DOHH2 (cell line): ENCODE results near the gene PLA2G1B.
"Not testable (repeated sequence)": the region's sequence is repeated elsewhere in the genome, so short reads cannot be mapped to it uniquely, and the experiment has no call there.

Experiments used
- H3F3A ChIP-seq: fragments of 200-600 bp; sonication (generic), shearing (Covaris generic); 2 replicates; pipeline ENCODE4 v1.6.0; 2016; ENCODE audit warnings: antibody characterized with exemption, mild to moderate bottlenecking; ENCODE audit not compliant: control insufficient read depth, insufficient read depth
- H3K27ac ChIP-seq: fragments of 200-600 bp; sonication (generic); 2 replicates; pipeline ENCODE4 v1.5.1; 2014; ENCODE audit warnings: low read depth, mild to moderate bottlenecking, low read length, moderate library complexity
- H3K27me3 ChIP-seq: fragments of 200-600 bp; sonication (generic); 2 replicates; pipeline ENCODE4 v1.6.1; 2014; ENCODE audit warnings: mild to moderate bottlenecking, low read length, mixed read lengths; ENCODE audit not compliant: control insufficient read depth
- H3K36me3 ChIP-seq: fragments of 200-600 bp; sonication (generic); 2 replicates; pipeline ENCODE4 v1.6.1; 2014; ENCODE audit warnings: mild to moderate bottlenecking, low read length, moderate library complexity, mixed read lengths; ENCODE audit not compliant: control insufficient read depth
- H3K4me1 ChIP-seq: fragments of 200-600 bp; sonication (generic); 2 replicates; pipeline ENCODE4 v1.6.1; 2014; ENCODE audit warnings: mild to moderate bottlenecking, low read length, mixed read lengths; ENCODE audit not compliant: control insufficient read depth
- H3K4me2 ChIP-seq: fragments of 200-600 bp; sonication (generic); 2 replicates; pipeline ENCODE4 v1.6.0; 2014; ENCODE audit warnings: mild to moderate bottlenecking, low read length, moderate library complexity
- H3K4me3 ChIP-seq: fragments of 200-600 bp; sonication (generic); 2 replicates; pipeline ENCODE4 v1.5.1; 2014; ENCODE audit warnings: mild to moderate bottlenecking, low read length, mixed read lengths
- H3K79me2 ChIP-seq: fragments of 200-600 bp; sonication (generic); 2 replicates; pipeline ENCODE4 v1.6.1; 2014; ENCODE audit warnings: mild to moderate bottlenecking, low read length, mixed read lengths; ENCODE audit not compliant: control insufficient read depth
- H3K9me2 ChIP-seq: fragments of 200-600 bp; sonication (generic); replicated peaks from 2 replicates; pipeline ENCODE4 v1.6.1; 2014; ENCODE audit warnings: mild to moderate bottlenecking, low read length, mixed read lengths; ENCODE audit not compliant: control insufficient read depth
- H3K9me3 ChIP-seq: fragments of 200-600 bp; sonication (generic); 2 replicates; pipeline ENCODE4 v1.6.1; 2014; ENCODE audit warnings: antibody characterized with exemption, low read length, mixed read lengths; ENCODE audit not compliant: control insufficient read depth, insufficient read depth
- H4K20me1 ChIP-seq: fragments of 200-600 bp; sonication (generic); 2 replicates; pipeline ENCODE4 v1.6.0; 2014; ENCODE audit warnings: low read depth, mild to moderate bottlenecking, antibody characterized with exemption, low read length, moderate library complexity; ENCODE audit not compliant: control insufficient read depth, insufficient read depth
- CTCF ChIP-seq: fragments of 200-600 bp; sonication (generic); IDR thresholded peaks from one replicate; pipeline ENCODE4 v1.5.1; 2014; ENCODE audit warnings: antibody characterized with exemption, mild to moderate bottlenecking, low read depth, low read length; ENCODE audit not compliant: poor library complexity, severe bottlenecking
- EZH2phosphoT487 ChIP-seq: fragments of 200-600 bp; sonication (generic); IDR thresholded peaks from 2 replicates; pipeline ENCODE4 v1.6.1; 2017; ENCODE audit warnings: borderline replicate concordance, mild to moderate bottlenecking, antibody characterized with exemption, low read length, moderate library complexity, mixed read lengths

PLA2G1B gene

DNA sequence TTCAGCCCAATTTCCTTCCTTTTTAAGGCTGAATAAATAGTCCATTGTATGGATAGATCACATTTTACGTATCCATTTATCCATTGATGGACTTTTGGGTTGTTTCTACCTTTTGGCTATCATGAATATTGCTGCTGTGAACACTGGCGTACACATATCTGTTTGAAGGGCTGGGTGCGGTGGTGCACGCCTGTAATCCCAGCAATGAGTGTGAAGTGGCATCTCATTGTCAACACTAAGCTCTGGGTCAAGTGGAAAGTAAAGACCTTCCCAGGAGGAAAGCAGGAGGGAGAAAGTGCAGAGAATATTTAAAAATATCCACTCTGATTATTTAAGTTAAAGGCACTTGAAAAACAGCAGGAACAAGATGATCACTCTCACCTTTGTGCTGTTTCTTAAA lies 11.7 kb upstream of the PLA2G1B start:
- no peaks in the 10 kb centered on the region for H3K79me2 ChIP-seq
- no peak overlapping the region for H3K27ac ChIP-seq
- no peak overlapping the region for H3K4me2 ChIP-seq
- peaks cover 23% of the 10 kb centered on the region for H3K9me3 ChIP-seq
- no peaks in the 10 kb centered on the region for H3K36me3 ChIP-seq
- no peaks in the 10 kb centered on the region for H3K4me1 ChIP-seq
- H4K20me1 ChIP-seq: no peaks in the 10 kb centered on the region
- no peaks in the 10 kb centered on the region for H3K27me3 ChIP-seq
- TF ChIP-seq CTCF (no peak), EZH2phosphoT487 (no peak)
- H3K4me3 ChIP-seq: no peak overlapping the region
- H3F3A ChIP-seq: no peaks in the 10 kb centered on the region
- H3K9me2 ChIP-seq: no peaks in the 10 kb centered on the region

- Histone ChIP-seq H3F3A (no peaks in the 10 kb centered on the region), H3K4me2 (no peak overlapping the region), H3K9me3 (peaks cover 23% of the 10 kb centered on the region), H3K4me1 (no peaks in the 10 kb centered on the region), H3K27me3 (no peaks in the 10 kb centered on the region), H4K20me1 (no peaks in the 10 kb centered on the region), H3K4me3 (no peak overlapping the region), H3K79me2 (no peaks in the 10 kb centered on the region), H3K36me3 (no peaks in the 10 kb centered on the region), H3K9me2 (no peaks in the 10 kb centered on the region), H3K27ac (no peak overlapping the region)
- TF ChIP-seq CTCF: no peak
- TF ChIP-seq EZH2phosphoT487: no peak
Observed at GRCh38 chr12:120337730-120338129, 10.2 kb upstream of the PLA2G1B start.

- H3K4me3 ChIP-seq, H3K9me2 ChIP-seq, H3K27ac ChIP-seq, H3K27me3 ChIP-seq, H3K36me3 ChIP-seq, H3K79me2 ChIP-seq, H3F3A ChIP-seq, H3K4me1 ChIP-seq, H3K4me2 ChIP-seq, H4K20me1 ChIP-seq: not testable (repeated sequence)
- H3K9me3 ChIP-seq: peaks cover 23% of the 10 kb centered on the region
Observed at GRCh38 chr12:120336392-120336791, 8.8 kb upstream of the PLA2G1B start.

DNA sequence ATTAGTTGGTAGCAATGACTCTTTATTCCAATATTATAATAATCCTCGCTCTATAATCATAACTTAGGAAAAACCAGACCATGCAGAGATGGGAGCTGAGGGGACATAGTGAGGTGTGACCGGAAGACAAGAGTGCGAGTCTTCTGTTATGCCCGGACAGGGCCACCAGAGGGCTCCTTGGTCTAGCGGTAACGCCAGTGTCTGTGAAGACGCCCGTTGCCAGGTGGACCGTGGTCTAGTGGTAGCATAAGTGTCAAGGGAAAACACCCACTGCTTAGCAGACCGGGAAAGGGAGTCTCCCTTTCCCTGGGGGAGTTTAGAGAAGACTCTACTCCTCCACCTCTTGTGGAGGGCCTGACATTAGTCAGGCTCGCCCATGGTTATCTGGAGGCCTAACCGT lies 7.9 kb upstream of the PLA2G1B start:
- not testable (repeated sequence) for H3K4me2 ChIP-seq, H3K4me1 ChIP-seq, H3F3A ChIP-seq, H4K20me1 ChIP-seq, H3K4me3 ChIP-seq, H3K27ac ChIP-seq, H3K36me3 ChIP-seq, H3K27me3 ChIP-seq, H3K79me2 ChIP-seq, H3K9me2 ChIP-seq
- peaks cover 23% of the 10 kb centered on the region for H3K9me3 ChIP-seq
- TF ChIP-seq CTCF: peak; percentile 57
